C1 segment of cervical spinal cord (tissue), 14 donors: ENCODE data around the gene COL2A1.

ENCODE experiments used
- DNase-seq, 14 donors: peaks; one replicate each; lab custom pipeline; 2025; lab: John Stamatoyannopoulos, UW

The COL2A1 gene

DNA sequence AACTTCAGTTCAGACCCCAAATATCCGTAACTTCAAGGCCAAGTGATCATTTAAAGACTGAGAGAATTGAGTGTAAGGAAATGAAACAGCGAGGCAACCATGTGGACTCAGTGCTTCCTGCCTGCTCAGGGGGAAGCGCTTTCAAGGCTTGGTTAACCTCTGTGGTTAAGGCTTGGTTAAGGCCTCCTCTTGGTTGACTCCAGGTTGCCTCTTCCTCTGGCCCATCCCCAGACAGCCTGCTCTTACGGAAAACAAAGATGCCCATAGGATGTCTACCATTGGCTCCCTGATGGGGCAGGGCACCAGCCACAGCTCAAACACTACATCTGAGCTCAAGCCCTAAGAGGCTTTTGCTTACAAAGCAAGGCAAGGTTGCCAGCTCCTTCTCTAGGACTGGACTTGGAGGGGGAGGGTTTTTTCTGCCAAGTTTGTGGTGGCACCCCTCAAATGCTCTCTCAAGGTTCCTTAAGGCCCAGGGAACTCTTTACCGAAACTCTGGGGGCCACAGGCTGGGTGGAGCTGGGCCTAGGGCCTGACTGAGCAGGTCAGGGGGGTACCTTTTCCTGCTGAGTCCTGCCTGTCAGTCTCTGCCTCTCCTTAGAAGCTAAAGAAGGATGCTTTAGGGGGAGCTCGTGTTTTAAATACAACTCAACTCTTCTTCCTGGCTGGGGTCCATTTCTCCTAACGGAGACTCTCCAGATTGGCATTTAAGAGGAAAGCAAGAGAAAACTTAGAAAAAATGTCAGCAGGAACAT is 13.7 kb downstream of the COL2A1 start:
- no peak for DNase-seq

DNA sequence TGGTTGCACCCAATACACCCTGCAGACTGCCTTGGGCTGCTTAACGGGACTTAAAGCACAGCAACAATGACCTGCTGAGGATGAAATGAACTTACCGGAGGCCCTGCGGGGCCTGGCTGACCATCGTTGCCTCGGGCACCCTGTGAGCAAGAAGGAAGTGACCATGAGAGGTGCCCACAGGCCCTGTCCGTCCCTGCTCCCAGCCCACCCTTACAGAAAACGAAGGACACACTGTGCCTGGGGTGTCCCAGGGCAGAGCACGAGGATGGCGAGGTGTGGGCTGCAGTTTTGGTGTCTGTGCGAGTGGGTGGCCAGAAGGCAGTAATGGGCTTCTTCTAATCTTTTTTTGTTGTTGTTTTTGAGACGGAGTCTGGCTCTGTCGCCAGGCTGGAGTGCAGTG is 14.6 kb downstream of the COL2A1 start:
- DNase-seq: no peak

DNA sequence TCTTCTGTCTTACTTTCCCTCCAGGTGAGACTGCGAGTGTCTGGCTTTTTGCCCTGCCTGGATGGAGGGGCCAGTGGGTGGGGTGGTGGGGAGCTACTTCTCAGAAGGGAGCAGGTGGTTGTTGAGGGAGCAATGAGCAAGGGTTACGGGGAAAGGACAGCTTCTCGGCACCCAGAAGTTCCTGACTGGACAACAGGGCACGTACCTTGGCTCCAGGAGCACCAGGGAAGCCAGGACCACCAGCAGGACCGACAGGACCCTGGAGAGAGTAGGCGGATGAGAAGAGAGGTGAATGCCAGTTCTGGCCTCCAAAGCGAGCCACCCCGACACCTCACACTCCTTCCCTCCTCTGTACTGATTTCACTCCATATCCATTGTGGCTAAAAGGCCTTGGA is 15.3 kb downstream of the COL2A1 start:
- DNase-seq: no peak

DNA sequence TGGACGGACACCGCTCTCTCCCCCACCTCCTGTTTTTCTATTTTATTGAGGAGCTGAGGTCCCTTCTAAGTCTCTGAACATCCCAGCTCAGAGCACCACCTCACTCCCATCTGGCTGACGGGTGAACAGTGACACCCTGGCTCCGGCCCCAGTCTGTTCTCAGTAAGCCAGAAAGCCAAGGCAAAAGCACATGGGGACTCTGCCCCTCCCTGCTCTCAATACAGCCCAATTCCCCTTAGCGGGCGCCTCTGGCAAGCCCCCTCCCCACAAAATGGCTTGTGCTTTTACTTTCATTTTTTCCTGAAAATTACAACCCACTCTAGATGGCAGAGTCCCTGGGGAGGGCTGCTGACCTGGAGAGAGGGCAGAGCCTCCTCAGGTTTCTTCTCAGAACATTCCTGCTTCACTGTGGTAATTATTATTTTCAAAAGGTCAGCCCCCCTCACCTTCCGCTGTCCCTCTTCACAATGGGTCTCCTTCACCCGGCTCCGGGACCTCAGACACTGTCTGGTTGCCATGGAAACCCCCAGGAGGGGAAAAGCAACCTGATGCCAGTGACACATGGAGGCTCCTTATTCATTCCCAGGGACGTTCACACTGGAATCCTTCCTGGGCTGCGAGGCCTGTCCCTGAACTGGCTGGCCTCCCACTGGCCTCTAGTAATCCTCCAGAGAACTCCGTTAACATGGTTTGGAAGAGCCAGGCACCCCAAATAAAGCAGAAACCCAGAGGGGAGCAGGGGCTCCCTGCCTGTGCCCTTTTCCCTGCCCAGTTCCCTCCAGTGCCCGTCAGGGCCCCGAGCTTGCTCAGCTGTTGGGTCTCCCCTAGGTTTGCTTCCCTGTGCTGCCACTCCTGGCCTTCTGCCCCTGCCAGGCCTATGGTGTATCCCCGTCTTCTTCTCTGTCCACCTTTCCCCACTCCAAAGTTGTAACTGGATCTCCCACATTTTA is 15.9 kb downstream of the COL2A1 start:
- peak in 2 of 14 donors; percentile 14 to 22 for DNase-seq

DNA sequence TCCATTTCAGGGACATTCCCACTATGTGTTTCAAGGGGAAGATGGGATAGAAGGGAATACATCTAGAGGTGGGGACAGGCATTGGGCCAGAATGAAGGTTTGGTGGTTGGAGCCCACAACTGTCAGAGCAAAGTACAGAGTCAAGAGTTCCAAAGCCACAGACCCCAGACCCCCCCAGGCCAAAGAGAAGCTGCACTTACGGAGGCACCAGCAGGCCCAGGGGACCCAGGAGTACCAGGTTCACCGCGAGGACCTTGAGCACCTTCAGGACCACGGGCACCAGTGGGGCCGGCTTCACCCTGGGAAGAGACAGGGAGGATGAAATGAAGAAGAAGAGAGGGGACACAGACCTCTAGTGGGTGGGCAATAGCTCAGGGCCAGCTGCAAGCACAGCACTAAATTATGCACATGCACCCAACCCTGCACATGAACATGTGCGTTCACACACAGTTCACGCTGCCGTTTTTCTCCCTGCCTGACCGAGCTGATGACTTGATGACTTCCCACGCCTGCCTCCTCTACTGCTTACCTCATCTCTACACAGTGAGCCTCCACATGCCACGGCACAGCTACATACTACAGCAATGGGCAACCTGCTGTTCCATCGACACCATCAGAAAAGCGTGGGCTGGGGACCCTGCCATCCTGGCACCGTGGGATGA is 16.7 kb downstream of the COL2A1 start:
- no peak for DNase-seq

DNA sequence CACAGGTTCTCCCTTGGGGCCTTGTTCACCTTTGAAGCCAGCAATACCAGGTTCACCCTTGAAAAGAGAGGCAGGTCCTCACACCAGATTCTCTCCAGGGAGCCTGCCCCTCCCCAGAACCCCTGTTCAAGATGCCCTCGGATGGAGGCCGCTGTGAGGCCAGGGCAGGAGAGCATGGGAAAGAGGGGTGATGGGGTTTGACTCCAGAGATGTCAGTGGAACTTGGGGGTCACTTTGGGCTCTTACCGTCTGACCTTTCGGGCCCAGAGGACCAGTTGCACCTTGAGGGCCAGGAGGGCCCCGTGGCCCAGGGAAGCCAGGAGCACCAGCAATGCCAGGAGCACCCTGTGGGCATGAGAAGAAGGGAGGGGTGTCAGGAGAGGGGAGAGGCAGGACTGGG is 17.4 kb downstream of the COL2A1 start:
- no peak for DNase-seq

DNA sequence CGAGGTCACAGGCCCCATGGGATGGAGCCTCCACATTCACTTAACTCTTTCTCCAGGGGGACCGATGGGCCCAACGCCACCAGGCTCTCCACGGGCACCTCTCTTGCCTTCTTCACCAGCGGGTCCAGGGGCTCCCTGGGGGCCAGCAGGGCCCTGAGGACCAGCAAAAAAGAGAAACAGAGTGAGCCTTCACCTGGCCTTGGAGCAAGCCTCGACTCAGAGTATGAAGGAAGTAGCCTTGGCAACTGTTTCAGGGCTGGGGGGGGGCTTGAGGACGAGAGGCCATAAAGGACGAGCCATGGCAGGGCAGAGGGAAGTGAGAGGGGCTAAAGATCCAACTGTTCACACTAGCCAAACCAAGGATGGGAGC is 18.0 kb downstream of the COL2A1 start:
- no peak for DNase-seq

DNA sequence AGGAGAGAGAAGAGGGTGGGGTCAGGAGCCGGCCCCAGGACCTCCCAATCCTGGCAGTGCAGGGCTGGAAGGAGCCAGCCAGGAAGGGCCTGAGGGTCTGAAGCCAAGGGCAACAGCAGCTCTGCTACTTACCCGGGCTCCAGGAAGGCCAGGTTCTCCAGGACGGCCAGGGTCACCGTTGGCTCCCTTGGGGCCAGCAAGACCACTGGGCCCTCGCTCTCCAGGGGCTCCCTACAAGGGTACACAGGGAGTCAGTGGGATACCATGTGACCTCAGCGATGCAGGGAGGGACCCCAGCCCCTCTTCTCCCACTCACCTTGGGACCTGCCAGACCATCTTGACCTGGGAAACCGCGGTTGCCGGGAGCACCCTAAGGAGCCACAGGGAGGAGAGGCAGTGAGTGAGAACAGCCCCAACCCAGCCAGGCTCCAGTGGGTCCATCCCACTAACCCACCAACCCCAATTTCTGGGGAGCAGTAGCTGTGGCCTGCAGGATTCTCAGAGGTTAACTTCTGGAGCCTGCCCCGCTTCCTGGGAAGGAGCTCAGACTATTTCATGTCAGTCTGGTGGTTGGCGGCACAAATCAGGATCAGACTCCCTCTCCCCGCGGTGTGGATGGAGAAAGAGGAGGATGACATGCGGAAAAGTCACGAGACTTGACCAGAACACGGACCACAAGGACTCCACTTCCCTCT is 18.5 kb downstream of the COL2A1 start:
- DNase-seq: no peak

DNA sequence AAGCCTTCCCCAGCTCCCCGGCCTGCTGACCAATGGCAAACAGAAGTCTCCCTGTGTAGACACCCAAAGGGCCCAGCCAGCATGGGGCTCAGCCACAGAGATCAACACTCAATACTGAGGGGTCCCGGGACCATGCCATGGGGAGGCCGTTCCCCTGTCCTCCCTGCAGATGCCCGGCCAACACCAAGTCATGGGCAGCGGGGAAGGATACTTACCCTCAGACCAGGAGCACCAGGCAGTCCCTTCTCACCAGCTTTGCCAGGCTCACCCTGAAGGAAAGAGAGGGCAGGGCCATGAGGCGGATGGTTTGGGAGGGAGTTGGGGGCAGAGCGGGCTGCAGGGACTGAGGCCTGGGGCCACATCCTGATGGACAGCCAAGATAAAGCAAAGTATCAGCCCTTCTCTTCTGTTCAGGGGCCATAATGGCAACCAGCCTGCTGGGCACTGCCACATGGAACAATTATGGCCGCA is 19.9 kb downstream of the COL2A1 start:
- DNase-seq: no peak

DNA sequence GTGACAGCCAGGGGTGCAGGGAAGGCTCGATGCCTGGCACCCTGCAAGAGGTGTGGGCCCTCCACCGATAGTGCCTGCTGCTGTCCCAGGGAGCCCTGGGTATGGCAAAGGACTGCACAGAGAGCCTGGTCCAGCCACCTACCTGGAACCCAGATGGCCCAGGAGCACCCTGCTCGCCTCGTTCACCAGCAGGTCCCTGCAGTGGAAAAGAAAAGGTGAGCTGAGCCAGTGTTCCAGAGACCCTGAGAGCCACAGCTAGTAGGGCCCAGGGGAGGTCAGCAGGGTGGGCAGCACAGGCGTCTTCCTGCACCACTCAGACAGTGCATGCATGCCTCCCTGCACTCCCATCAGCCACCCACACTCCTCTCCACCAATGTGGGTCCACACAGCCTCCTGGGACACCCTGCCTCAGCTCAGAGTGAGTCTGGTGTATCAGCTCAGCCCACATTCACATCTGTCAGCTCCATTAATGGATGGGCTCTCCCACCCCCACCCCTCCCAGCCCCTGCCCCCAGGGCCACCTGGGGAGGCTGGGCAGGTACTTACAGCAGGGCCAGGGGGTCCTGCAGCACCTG is 20.6 kb downstream of the COL2A1 start:
- DNase-seq: no peak

DNA sequence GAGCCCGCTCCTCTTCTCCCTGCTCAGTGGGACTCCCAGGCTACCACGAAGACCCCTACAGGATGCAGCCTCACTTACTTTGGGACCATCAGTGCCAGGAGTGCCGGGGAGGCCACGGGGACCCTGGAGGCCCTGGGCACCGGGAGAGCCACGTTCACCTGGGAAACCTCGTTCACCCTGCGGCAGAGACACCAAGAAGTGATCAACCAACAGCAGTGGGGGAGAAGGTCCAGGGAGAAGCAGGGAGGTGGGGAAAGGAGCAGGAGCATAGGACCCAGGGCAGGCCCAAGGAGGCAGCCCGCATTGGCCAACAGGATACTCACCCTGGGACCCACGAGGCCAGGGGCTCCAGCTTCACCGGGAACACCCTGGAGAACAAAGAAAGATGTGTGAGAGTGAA is 21.5 kb downstream of the COL2A1 start:
- DNase-seq: no peak

DNA sequence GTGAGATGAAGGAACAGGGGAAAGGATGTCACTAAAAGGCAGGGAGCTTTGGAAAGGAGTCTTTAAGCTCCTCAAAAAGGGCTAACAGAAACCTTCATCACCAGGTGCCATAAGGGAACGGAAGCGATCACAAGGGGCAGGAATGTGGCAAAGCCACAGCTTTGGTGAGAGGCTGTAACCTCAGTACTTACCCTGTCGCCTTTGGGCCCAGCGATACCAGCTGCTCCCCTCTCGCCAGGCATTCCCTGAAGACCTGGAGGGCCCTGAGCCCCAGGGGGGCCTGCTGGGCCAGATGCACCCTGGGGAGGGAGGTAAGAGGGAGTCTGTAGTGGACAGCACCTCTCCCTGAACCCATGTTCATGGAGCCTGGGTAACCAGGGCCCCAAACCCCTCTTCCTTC is 22.0 kb downstream of the COL2A1 start:
- no peak for DNase-seq

DNA sequence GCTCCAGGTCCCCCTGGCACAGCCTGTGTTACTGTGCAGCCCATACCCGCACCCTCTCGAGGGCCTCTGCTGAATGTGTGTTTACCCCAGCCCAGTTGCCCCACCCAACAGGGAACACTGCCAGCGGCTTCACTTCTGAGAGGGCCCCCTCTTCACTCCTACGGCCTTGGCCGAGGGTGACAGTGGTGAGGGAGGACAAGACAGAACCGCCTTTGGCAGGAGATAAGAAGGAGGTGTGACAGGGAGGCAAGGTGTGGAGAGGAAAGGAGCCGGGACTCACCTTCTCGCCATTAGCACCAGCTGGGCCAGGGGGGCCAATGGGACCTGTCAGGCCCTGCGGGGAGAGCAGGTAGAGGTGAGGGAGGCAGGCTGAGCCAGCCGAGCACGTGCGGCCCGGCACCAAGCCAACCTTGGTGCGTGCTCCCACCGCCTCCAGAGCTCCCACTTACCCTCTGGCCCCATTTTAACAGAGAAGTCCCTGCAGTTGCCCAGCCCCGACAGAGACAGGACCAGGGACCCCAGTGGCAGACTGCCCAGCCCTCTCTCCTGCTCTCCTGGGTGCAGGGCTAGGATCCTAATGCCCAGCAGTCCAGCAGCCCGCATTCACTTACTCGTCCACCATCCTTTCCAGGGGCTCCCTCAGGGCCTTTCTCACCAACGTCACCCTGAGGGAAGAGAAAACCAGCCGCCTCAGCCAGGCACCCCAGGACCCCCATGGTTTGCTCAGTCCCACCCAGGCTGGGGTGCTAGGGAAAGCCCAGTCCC is 22.6 kb downstream of the COL2A1 start:
- DNase-seq: no peak

DNA sequence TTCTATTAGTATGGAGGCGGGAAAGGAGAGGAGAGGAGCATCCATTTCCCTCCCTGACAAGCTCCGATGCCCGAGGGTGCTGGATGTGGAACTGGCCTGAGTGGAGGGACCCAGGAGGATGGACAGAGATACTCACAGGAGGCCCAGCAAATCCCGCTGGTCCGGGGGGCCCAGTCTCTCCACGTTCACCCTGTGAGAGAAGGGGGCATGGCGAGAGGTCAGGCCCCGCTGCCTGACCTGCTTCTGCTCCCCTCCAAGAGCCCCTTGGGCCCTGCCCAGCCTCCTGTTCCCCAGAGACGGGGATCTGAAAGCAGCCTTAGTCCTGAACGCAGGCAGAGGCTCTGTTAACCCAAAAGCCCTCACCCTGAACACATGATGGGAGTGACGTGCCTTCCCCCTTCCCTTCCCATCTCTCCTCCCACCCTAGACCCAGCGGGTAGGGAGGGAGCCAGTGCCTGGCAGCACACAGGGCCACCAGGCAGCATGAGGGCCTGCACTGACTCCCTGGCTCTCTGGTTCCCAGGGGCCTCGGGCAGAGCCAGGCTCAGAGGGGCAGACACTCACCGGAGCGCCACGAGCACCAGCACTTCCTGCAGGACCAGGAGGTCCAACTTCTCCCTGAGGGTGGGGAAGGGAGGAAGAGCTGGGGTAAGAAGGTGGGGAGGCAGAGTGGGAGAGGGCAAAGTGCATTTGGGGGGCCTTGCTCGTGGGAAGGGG is 23.3 kb downstream of the COL2A1 start:
- DNase-seq: no peak

DNA sequence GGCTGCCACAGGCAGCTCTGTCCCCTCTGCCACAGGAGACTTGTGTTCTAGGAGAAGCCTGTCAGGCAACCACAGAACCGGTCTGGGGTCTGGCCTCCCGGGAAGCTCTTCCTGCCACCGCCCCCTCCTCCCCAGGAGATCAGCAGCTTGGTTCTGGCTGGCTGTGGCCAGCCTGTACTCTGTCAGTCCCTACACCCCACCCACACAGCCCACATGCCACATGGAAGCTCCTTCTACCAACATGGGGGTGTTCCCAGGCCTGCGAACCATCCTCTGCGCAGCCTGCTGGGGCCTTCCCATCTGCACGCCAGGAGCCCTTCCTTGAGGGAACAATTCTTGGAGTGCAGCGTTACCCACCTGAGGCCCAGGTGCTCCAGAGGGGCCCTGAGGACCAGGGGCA is 24.1 kb downstream of the COL2A1 start:
- no peak for DNase-seq

DNA sequence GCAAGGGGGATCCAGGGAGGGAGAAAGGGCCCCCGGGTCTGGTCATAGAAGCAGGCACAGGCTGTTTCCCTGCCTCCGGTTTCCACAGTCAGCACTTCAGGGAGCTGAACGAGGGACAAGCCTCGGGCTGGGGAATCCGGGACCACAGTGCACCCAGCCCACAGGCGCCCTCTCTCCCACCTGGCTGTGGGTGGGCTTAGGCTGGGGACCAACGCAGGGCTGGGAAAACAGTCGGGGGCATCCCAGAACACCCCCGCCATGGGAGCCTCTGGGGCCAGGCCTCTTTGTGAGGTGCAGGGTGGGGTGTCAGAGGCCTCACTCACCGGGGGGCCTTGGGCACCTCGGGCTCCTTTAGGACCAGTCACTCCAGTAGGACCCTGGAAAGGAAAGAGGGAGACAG is 24.6 kb downstream of the COL2A1 start:
- no peak for DNase-seq

DNA sequence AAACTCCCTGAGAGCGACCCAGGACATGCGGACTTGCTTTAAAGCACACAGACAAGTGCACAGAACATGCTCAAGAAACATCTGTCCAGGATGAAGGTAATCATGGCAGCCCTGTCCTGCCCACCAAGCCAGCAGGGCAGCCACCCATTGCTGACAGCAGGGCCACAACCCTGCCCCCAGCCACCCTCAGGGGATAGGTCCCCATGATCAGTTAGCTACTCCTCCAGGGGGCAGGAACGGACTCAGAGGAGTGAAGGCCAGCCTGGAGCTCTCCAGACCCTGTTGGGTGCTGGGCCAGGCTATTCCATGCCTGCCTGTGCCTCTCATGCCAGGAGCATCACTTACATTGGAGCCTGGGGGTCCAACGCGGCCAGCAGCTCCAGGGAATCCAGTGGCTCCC is 25.1 kb downstream of the COL2A1 start:
- DNase-seq: no peak

DNA sequence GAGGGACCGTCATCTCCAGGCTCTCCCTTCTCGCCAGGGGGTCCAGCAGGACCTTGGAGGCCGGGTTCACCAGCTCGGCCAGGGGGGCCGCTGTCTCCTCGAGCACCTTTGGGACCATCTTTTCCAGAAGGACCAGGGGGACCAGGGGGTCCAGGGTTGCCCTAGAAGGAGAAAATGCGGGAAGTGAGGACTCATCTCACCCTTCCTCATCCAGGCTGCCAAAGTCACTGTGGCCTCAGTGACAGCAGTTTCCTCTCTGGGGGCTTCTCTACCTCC is 25.7 kb downstream of the COL2A1 start:
- DNase-seq: no peak

DNA sequence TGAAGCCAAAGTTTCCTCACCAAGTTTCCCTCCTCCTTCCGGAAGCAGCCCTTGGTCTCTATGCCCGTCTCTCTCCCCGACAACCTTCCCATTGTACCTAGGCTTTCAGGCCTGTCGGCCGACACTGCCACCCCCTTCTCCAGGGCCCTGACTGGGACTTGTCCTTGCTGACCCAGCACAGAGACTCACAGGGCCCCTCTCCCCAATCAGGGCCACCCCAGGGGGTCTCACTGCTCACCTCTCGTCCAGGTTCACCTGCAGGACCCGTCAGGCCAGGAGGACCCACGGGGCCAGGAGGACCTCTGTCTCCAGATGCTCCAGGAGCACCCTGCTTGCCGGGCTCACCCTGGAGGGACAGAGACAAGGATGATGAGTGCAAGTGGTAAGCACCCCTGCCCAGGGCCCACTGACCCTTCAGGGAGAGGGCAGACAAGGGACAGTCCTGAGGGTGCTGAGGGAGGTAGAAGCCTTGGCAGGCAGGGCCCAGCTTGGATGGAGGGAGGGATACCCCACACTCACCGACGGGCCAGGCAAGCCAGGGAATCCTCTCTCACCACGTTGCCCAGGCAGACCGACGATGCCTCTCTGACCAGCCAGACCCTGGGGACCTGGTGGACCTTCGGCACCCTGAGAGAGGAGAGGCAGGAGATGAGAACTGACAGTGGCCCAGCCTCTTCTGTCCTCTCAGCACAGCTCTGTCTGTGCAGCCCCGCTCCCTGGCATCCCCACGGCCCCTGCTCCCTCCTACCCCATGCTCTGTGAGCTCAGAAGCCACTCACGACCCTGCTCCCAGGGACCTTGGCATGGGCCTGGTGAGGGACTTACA is 26.3 kb downstream of the COL2A1 start:
- no peak for DNase-seq
